Measurements from ENCODE around the gene ARHGAP24.

The ARHGAP24 gene

GRCh38 chr4:85478576-85478975 is 3.6 kb downstream of the ARHGAP24 start:
- Histone ChIP-seq H3K9me2 (replicated peaks; ENCODE audit: insufficient read depth, low read length) (no peaks in the 10 kb centered on the region), H3K4me3 (ENCODE audit: insufficient read depth, low read length, poor library complexity, severe bottlenecking) (peak overlapping the region; percentile 66), H3K36me3 (ENCODE audit: low read length) (no peaks in the 10 kb centered on the region), H3K27me3 (ENCODE audit: low read length) (no peaks in the 10 kb centered on the region), H3K27ac (ENCODE audit: low read depth, low read length) (peak overlapping the region; percentile 68), H3K4me2 (ENCODE audit: low read depth, low read length, poor library complexity, severe bottlenecking) (peak overlapping the region; percentile 86), H3K9me3 (ENCODE audit: insufficient read depth, low read length) (no peaks in the 10 kb centered on the region), H3K9ac (ENCODE audit: low read length) (peak overlapping the region; percentile 66), H4K20me1 (ENCODE audit: low read depth, low read length) (no peaks in the 10 kb centered on the region), H3K79me2 (ENCODE audit: insufficient read depth, low read length) (peaks cover 72% of the 10 kb centered on the region), H3F3A (ENCODE audit: insufficient read depth) (peaks cover 10% of the 10 kb centered on the region; the same call in 1 of the 2 replicates), H2AFZ (ENCODE audit: low read depth, low read length, severe bottlenecking) (no peak overlapping the region)
- TF ChIP-seq EZH2phosphoT487 (conservative IDR thresholded peaks at IDR 0.05; ENCODE audit: low read length) = no peak
- TF ChIP-seq CTCF (IDR thresholded peaks at IDR 0.05; ENCODE audit: insufficient read depth, low read length, poor library complexity, severe bottlenecking) = no peak

- peaks cover 82% of the 10 kb centered on the region for H3K79me2 ChIP-seq (ENCODE audit: insufficient read depth, low read length)
- H3K27ac ChIP-seq (ENCODE audit: low read depth, low read length) = no peak overlapping the region; the same call in 1 of the 2 replicates
- H3K9ac ChIP-seq (ENCODE audit: low read length) = no peak overlapping the region
- no peak overlapping the region for H2AFZ ChIP-seq (ENCODE audit: low read depth, low read length, severe bottlenecking)
- H4K20me1 ChIP-seq (ENCODE audit: low read depth, low read length) = no peaks in the 10 kb centered on the region
- no peaks in the 10 kb centered on the region for H3K36me3 ChIP-seq (ENCODE audit: low read length)
- no peak for TF ChIP-seq CTCF (IDR thresholded peaks at IDR 0.05; ENCODE audit: insufficient read depth, low read length, poor library complexity, severe bottlenecking)
- TF ChIP-seq EZH2phosphoT487 (conservative IDR thresholded peaks at IDR 0.05; ENCODE audit: low read length) = no peak
- no peak overlapping the region for H3K4me3 ChIP-seq (ENCODE audit: insufficient read depth, low read length, poor library complexity, severe bottlenecking)
- no peaks in the 10 kb centered on the region for H3K9me2 ChIP-seq (replicated peaks; ENCODE audit: insufficient read depth, low read length)
- H3K9me3 ChIP-seq (ENCODE audit: insufficient read depth, low read length) = no peaks in the 10 kb centered on the region
- H3K27me3 ChIP-seq (ENCODE audit: low read length) = no peaks in the 10 kb centered on the region
- H3K4me2 ChIP-seq (ENCODE audit: low read depth, low read length, poor library complexity, severe bottlenecking) = peak overlapping the region; percentile 86
- peaks cover 5% of the 10 kb centered on the region; the same call in 1 of the 2 replicates for H3F3A ChIP-seq (ENCODE audit: insufficient read depth)
These were observed 7.2 kb downstream of the ARHGAP24 start for GRCh38 chr4:85482010-85482738.

GRCh38 chr4:85486425-85487086 is 11.6 kb downstream of the ARHGAP24 start:
- Histone ChIP-seq H2AFZ (ENCODE audit: low read depth, low read length, severe bottlenecking) (no peak overlapping the region), H3K36me3 (ENCODE audit: low read length) (no peaks in the 10 kb centered on the region), H4K20me1 (ENCODE audit: low read depth, low read length) (no peaks in the 10 kb centered on the region), H3K4me3 (ENCODE audit: insufficient read depth, low read length, poor library complexity, severe bottlenecking) (no peak overlapping the region), H3K4me2 (ENCODE audit: low read depth, low read length, poor library complexity, severe bottlenecking) (no peak overlapping the region), H3K27me3 (ENCODE audit: low read length) (no peaks in the 10 kb centered on the region), H3K9me3 (ENCODE audit: insufficient read depth, low read length) (no peaks in the 10 kb centered on the region), H3F3A (ENCODE audit: insufficient read depth) (peaks cover 9% of the 10 kb centered on the region; the same call in 1 of the 2 replicates), H3K9me2 (replicated peaks; ENCODE audit: insufficient read depth, low read length) (no peaks in the 10 kb centered on the region), H3K79me2 (ENCODE audit: insufficient read depth, low read length) (peaks cover 71% of the 10 kb centered on the region), H3K9ac (ENCODE audit: low read length) (no peak overlapping the region), H3K27ac (ENCODE audit: low read depth, low read length) (no peak overlapping the region)
- TF ChIP-seq EZH2phosphoT487 (conservative IDR thresholded peaks at IDR 0.05; ENCODE audit: low read length) (no peak), CTCF (IDR thresholded peaks at IDR 0.05; ENCODE audit: insufficient read depth, low read length, poor library complexity, severe bottlenecking) (no peak)
